Measurements from ENCODE around the gene LMBRD2. TPM values are rescaled to one million over a fixed set of nuclear protein-coding genes. Genes with fewer than 3 reads are reported as not detected.

LMBRD2 gene
- total and polyA plus RNA-seq, 9 of the 15 experiments (the other 6 are each of a cell fraction or from before 2014, with no cell fraction given), result 2.1 to 24.2 (median 10.6) TPM

DNA sequence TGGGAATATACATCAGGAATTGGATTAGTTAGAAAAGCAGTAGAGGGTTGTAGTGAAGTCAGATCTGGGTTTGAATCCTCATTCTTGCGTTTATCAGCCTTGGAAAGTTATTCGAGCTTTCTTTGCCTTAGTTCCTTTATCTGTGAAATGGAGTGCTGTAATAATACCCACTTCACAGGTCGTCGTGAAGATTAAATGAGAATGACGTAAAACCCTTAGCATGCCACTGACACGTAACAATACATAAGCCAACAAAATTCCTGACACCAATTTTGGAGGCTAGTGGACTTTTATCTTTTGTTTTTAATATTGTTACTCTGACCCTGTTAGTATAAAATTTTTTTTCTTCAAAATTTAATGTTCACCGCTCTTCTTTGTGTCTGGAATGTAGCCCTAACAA, 3.6 kb upstream of the LMBRD2 start:
- intact Hi-C loops (cut with micrococcal nuclease), result no loop called here
- Histone ChIP-seq H3K9ac (ENCODE audit: insufficient read depth in 1 of 2, low read depth in 2 of 2, low read length in 2 of 2) (no peak overlapping the region), H3K4me3 (no peak overlapping the region), H3K27ac (ENCODE audit: extremely low read depth, low read depth, low read length) (no peak overlapping the region), H3K27me3 (ENCODE audit: control insufficient read depth in 2 of 2, insufficient read depth in 2 of 2, low read length in 2 of 2) (no peaks in the 10 kb centered on the region), H4K20me1 (replicated peaks; ENCODE audit: control insufficient read depth, insufficient read depth, low read length) (no peaks in the 10 kb centered on the region), H3K9me1 (ENCODE audit: control insufficient read depth, insufficient read depth, low read length) (no peaks in the 10 kb centered on the region), H3K4me2 (ENCODE audit: insufficient read depth, low read length) (no peak overlapping the region), H3K36me3 (ENCODE audit: control insufficient read depth, insufficient read depth, low read length) (peaks cover 77% of the 10 kb centered on the region), H3K9me3 (replicated peaks; ENCODE audit: control insufficient read depth, insufficient read depth, low read depth, low read length) (no peaks in the 10 kb centered on the region), H3K4me1 (replicated peaks in 1 of 2; ENCODE audit: control insufficient read depth in 2 of 2, insufficient read depth in 2 of 2, low read length in 2 of 2) (peaks cover 6 to 10% of the 10 kb centered on the region in 2 experiments), H3K79me2 (ENCODE audit: control insufficient read depth, insufficient read depth, low read length) (peaks cover 91% of the 10 kb centered on the region), H2AFZ (ENCODE audit: low read depth, low read length) (no peak overlapping the region)
- POLR2A ChIA-PET, result no interaction called here
- TF ChIP-seq HNRNPL (IDR thresholded peaks at IDR 0.05; ENCODE audit: low read depth, low read length) (no peak), ZNF274 (IDR thresholded peaks at IDR 0.05; ENCODE audit: borderline replicate concordance, low read depth, low read length) (no peak), XRCC5 (IDR thresholded peaks at IDR 0.05; ENCODE audit: low read depth, low read length) (no peak), ZNF384 (IDR thresholded peaks at IDR 0.05; ENCODE audit: low read depth, low read length) (no peak), HDAC8 (tag; IDR thresholded peaks at IDR 0.05) (no peak), RFX5 (IDR thresholded peaks at IDR 0.05; ENCODE audit: low read depth, low read length) (no peak), SMARCE1 (IDR thresholded peaks at IDR 0.05) (no peak)
- TF ChIP-seq, protein P1, sequence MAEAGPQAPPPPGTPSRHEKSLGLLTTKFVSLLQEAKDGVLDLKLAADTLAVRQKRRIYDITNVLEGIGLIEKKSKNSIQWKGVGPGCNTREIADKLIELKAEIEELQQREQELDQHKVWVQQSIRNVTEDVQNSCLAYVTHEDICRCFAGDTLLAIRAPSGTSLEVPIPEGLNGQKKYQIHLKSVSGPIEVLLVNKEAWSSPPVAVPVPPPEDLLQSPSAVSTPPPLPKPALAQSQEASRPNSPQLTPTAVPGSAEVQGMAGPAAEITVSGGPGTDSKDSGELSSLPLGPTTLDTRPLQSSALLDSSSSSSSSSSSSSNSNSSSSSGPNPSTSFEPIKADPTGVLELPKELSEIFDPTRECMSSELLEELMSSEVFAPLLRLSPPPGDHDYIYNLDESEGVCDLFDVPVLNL (CRISPR knock-in tag; IDR thresholded peaks at IDR 0.05; ENCODE audit: low read depth), result no peak
- in situ Hi-C loops (cut with MboI), result no loop called here
- WGBS (ENCODE audit: insufficient coverage, low coverage, missing lambda C conversion rate), result 89% methylated on average over 7 of the region's 7 CpGs
- no peak for FAIRE-seq
- ATAC-seq, result no peak
- no peak for DNase-seq (ENCODE audit: extremely low read depth in 1 of 4, low spot score in 3 of 4)
- BruUV-seq (replicated peaks), result no TSS peak
- CTCF ChIA-PET (ENCODE audit: low intra/inter-chr PET ratio), result no interaction called here
